CD4-positive, alpha-beta T cell treated with Interleukin-6 for 4 hours (primary cell): ENCODE measurements around the gene FLVCR2.
A peak's percentile ranks its signal among the peaks of the same experiment; 100 is the strongest.

Source experiments
- DNase-seq: peaks from one replicate; pipeline ENCODE4 v3.0.0-alpha.2; 2020; ENCODE audit warnings: mixed read lengths

FLVCR2 gene

GRCh38 chr14:75578102-75578785, at the start of gene FLVCR2:
FLVCR2 (plus strand) TSS chr14:75578620; CDS start chr14:75578973, 353 bp downstream.
- DNase-seq, result peak; percentile 79

DNA sequence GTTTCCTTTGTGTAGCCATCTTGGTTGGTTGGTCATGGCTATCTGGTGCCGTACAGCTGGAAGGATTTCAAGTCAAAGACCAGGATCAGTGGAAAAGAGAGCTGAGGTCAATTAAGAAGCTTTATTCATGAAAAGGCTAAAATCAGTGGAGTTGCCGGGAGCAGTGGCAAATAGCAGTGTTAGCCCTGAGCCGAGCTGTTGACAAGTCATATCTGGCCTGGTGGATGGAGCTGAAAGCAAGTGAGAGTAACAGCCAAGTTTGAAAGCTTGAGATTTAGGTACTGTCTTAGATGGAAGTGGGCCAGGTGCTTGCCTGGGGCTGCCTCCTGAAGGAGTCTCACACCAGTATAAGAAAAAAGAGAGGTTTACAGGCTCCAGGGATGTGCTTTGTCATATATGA, 47.2 kb upstream of the FLVCR2 start:
- no peak for DNase-seq

DNA sequence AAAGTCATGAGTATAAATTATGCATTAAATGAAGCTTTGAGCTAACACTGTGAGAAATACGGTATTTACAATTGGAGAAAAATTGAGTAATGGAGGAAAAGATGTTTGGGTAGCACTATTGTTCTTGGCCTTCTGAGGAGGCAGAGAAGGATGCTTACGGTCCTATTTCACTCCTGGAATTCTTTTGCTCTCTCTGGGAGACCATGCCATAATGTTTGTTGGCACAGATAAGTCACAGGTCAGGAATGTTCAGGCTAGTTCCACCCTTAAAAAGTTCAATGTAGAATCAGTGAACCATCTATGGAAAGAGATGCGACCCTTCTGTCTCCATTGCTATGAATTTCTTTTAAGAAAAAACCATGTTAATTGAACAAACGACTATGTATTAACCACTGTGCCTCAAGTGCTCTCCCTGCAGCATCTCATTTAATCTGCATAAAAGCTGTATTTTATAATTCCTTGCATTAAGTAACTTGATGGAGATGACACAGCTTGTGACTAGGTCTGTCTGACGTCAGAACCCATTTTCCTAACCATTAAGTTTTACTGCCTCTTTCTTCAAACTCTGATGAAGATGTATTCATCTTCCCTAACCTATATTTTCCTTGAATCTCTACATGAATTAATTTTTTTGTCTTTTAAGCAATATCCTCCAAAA, 46.6 kb upstream of the FLVCR2 start:
- DNase-seq, result no peak

- DNase-seq, result no peak
Measured at GRCh38 chr14:75533791-75534555, 44.4 kb upstream of the FLVCR2 start.

GRCh38 chr14:75535164-75535898, 43.1 kb upstream of the FLVCR2 start:
- DNase-seq, result no peak

- DNase-seq, result no peak
Measured at GRCh38 chr14:75537071-75537470, 41.3 kb upstream of the FLVCR2 start.

GRCh38 chr14:75539162-75539560, 39.3 kb upstream of the FLVCR2 start:
- no peak for DNase-seq

DNA sequence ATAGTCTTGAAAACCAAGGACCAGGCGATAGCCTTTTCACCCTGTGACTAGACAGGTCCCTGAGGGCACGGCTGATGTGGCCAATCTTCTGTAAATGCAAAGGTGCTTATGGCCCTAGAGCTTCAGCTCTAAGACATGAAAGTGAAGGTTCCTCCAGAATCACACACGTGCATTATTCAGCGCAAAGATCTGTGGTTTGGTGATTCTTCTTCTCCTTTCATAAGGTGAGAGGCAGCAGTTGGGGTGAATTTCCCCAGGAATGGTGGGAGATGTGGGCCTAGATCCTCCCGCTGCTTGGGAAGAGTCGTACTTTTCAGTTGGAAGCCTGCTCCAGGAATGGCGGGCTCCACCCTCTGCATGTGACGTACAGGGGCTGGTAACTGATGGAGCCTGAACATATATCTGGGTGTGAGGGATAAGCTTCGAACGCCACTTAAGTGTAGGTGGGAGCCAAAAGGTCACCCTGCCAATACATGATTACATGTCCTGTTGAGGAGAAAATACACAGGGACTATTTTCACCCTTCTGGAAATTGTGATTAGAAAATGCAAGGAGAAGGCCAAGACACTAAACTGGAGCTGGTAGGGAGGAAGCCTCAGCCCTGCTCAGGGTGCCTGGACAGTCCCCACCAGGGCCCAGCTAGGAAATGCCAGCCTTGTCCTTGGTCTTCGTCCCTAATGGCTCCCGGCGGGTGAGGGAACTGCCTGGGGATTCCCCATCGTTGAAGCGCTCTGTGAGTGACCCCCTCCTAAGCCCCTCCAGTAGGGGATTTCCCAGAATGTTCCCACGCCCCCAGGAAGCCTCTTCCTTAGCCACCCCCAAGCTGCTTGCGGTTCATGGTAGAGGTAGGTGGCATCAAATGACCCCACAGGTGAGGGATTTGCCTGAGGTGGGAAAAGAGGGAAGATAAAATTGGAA, 38.6 kb upstream of the FLVCR2 start:
- DNase-seq, result no peak

GRCh38 chr14:75540479-75540851, 38.0 kb upstream of the FLVCR2 start:
- DNase-seq, result no peak

DNA sequence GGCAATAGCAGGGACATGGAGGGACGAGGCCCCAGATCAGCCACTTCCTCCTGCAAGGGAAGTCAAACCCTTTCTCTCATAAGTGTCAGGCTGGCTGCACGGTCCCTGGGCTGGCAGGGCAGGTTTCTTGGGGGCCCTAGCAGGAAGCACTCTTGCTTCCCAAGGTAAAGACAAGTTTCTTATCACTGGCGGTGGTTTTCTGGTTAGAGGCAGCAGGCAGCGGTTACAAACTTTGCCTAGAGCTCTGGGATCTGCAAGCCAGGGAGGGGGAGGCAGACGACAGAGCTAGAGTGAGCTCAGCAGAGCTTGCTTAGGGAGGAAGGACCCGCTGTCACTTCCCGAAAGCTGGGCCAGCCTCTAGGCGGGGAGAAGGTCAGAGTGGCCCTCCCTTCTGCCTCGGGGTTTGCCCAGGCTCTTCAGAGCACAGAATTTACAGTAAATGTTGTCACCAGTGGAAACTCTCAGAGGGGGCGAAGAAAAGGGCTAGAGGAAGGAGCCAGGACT, 35.8 kb upstream of the FLVCR2 start:
- DNase-seq, result peak; percentile 84

- peak; percentile 49 for DNase-seq
Measured at GRCh38 chr14:75543253-75543652, 35.2 kb upstream of the FLVCR2 start.

GRCh38 chr14:75543786-75544185, 34.6 kb upstream of the FLVCR2 start:
- DNase-seq, result no peak

- no peak for DNase-seq
Measured at GRCh38 chr14:75545907-75546306, 32.5 kb upstream of the FLVCR2 start.

GRCh38 chr14:75547552-75548250, 30.7 kb upstream of the FLVCR2 start:
- DNase-seq, result no peak

DNA sequence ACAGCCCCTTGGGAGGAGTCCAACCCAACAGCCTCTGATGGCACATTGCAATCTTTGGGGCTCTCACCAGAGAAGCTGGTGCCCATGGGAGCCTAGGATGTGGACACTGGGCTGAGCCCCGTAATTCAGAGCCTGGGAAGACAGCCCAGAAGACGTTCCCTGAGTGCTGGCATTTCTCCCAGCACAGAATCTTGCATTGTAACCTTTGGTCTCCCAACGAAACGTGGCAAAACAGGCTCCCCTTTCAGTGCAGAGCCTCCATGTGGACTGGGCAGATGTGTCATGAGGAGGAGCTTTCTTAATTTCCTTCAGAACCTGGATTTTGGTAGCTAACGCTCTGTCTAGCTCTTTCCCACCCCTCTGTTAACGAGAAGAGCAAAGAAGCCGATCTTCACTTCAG, 29.9 kb upstream of the FLVCR2 start:
- DNase-seq, result no peak

GRCh38 chr14:75549169-75549568, 29.3 kb upstream of the FLVCR2 start:
- DNase-seq, result no peak

GRCh38 chr14:75551021-75551420, 27.4 kb upstream of the FLVCR2 start:
- no peak for DNase-seq

GRCh38 chr14:75553157-75553556, 25.3 kb upstream of the FLVCR2 start:
- DNase-seq, result no peak

DNA sequence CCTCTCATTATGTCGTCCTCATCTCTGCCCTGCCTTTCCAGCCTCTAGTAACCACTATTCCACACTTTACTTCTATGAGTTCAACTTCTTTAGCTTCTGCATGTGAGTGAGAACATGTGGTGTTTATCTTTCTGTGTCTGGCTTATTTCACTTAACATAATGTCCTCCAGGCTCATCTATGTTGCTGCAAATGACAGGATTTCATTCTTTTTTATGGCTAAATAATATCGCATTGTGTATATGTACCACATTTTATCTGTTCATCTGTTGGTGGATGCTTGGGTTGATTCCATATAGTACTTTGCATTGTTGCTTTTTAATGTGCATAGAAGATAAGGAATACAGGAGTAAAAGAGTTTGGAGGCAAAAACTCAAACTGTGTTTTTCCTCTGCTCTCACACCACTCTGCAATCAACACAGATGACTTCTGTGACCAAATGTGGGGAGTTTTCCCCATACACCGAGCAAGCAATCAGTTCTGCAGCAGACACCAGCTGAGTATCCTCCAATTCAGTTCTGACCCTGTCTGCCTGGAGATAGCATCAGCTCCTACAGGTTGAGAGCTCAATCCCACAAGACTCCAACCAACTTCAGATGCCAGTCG, 24.6 kb upstream of the FLVCR2 start:
- DNase-seq, result no peak

- no peak for DNase-seq
Measured at GRCh38 chr14:75554482-75554881, 23.9 kb upstream of the FLVCR2 start.

DNA sequence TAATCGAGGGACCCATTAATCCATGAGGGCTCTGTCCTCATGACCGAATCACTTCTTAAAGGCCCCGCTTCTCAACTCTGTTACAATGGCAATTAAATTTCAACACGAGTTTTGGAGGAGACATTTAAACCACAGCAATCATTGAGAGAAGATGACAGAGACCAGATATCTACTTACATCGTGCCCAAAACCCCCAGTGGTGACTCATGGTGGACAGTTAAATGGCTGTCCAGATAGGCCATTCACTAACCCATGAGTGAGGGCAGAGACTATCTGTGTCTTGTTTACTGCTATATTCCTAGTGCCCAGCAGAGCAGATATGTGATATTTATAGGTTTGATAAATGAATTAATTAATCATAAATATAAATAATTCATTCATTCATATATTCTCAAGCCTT, 20.0 kb upstream of the FLVCR2 start:
- DNase-seq, result no peak
